H1 (cell line): Measurements from ENCODE around the gene SEMA3A. TPM values are rescaled to one million over a fixed set of nuclear protein-coding genes. Genes with fewer than 3 reads are reported as not detected.

ENCODE experiments used
- KDM5A ChIP-seq: fragments of 200-600 bp; IDR thresholded peaks from 2 replicates; pipeline ENCODE4 v1.7.1; 2012; ENCODE audit warnings: mild to moderate bottlenecking, low read length, inconsistent platforms, mixed read lengths
- polyA plus RNA-seq, 7 experiments: library from polyadenylated mRNA; depleted of rRNA in 3 of 7; stranded (reverse) in 5 of 7; unstranded in 2 of 7; fragments of >200 nt in 5 of 7; fragments of 200-250 nt in 2 of 7; gene quantifications; 1 replicate in 5 of 7; 2 replicates in 1 of 7; 4 replicates in 1 of 7; pipeline versions ENCODE4 v1.2.1 to v1.2.3, GENCODE V29; 2011 to 2013; ENCODE audit warnings: missing spikeins in 2 of 7, mixed read lengths in 2 of 7
- total RNA-seq: library from RNA; stranded (reverse); fragmentation: NEBNext Ultra II Directional; extraction: Animal tissue kit (Norgen Biotek cat#: 25700); gene quantifications from 2 replicates; pipeline ENCODE4 v1.2.1, GENCODE V29; 2021
- TF ChIP-seq, protein P1 (sequence below), 3 experiments: IDR thresholded peaks; 1 replicate in 2 of 3; 2 replicates in 1 of 3; pipeline versions ENCODE4 v1.5.1 to v1.6.1; 2011; ENCODE audit warnings: low read length in 3 of 3, mild to moderate bottlenecking in 3 of 3, inconsistent platforms in 2 of 3, low read depth in 1 of 3, moderate library complexity in 1 of 3; ENCODE audit not compliant: insufficient read depth in 1 of 3; ENCODE audit errors: control extremely low read depth in 1 of 3

The SEMA3A gene
- total and polyA plus RNA-seq, 2 of the 8 experiments (the other 6 are each of a cell fraction or from before 2014, with no cell fraction given) = 8.1 to 45.9 TPM

- TF ChIP-seq KDM5A = no peak
- TF ChIP-seq, protein P1, sequence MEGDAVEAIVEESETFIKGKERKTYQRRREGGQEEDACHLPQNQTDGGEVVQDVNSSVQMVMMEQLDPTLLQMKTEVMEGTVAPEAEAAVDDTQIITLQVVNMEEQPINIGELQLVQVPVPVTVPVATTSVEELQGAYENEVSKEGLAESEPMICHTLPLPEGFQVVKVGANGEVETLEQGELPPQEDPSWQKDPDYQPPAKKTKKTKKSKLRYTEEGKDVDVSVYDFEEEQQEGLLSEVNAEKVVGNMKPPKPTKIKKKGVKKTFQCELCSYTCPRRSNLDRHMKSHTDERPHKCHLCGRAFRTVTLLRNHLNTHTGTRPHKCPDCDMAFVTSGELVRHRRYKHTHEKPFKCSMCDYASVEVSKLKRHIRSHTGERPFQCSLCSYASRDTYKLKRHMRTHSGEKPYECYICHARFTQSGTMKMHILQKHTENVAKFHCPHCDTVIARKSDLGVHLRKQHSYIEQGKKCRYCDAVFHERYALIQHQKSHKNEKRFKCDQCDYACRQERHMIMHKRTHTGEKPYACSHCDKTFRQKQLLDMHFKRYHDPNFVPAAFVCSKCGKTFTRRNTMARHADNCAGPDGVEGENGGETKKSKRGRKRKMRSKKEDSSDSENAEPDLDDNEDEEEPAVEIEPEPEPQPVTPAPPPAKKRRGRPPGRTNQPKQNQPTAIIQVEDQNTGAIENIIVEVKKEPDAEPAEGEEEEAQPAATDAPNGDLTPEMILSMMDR (IDR thresholded peaks at IDR 0.05; ENCODE audit: control extremely low read depth in 1 of 3, insufficient read depth in 1 of 3, low read depth in 1 of 3, low read length in 3 of 3) = no peak
These were observed 85.8 kb downstream of the SEMA3A start (continued) for GRCh38 chr7:84108787-84109186.
